Measurements from ENCODE around the gene TBATA. TPM values are rescaled to one million over a fixed set of nuclear protein-coding genes. Genes with fewer than 3 reads are reported as not detected.

Gene TBATA
- polyA plus RNA-seq, 1 experiment: not detected

DNA sequence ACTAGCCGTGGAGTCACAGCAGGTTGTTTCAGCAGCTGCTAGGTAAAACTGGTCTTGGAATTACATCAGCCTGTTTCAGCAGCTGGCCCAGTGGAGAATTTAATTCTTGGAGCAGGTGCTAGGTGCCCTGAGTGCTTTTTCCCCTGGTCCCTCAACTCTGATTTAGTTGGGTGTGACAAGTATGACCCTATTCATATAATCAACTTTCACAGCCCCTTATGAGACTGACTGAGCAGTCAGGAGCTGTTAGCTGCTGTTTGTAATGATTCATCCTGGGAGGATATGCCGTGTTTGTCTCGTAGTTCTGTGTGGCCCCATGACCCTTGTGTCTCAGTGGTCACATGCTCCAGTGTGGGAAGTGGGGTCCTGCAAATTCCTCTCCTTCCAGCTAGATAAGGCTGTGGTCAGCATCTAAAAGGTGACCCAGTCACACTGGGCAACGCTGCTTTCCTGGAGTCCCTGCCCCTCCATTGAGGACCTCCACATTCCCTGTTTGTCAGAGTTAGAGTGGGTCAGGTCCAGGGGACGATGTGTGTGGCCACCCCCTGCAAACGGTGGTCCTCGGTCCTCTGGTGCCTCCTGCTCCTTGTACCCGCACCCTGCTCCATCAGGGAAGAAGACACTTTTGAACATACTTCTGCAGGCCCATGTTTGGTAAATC is 28.3 kb downstream of the TBATA start:
- Histone ChIP-seq H3K36me3 (ENCODE audit: control insufficient read depth, insufficient read depth, low read length) (no peaks in the 10 kb centered on the region), H3K4me3 (ENCODE audit: low read depth, low read length) (no peak overlapping the region), H3K27me3 (ENCODE audit: control insufficient read depth, insufficient read depth, low read length) (no peaks in the 10 kb centered on the region)
- no peak for DNase-seq (ENCODE audit: low read depth)
- ChIA-PET CTCF (interaction anchor here (1.0 to 12.5 kb wide), 7 partner anchors 12 to 216 kb away, joined by 3 to 171 read pairs (median 8); no protein-coding TSS in a partner anchor), POLR2A (no interaction called here)
- TF ChIP-seq, protein P1, sequence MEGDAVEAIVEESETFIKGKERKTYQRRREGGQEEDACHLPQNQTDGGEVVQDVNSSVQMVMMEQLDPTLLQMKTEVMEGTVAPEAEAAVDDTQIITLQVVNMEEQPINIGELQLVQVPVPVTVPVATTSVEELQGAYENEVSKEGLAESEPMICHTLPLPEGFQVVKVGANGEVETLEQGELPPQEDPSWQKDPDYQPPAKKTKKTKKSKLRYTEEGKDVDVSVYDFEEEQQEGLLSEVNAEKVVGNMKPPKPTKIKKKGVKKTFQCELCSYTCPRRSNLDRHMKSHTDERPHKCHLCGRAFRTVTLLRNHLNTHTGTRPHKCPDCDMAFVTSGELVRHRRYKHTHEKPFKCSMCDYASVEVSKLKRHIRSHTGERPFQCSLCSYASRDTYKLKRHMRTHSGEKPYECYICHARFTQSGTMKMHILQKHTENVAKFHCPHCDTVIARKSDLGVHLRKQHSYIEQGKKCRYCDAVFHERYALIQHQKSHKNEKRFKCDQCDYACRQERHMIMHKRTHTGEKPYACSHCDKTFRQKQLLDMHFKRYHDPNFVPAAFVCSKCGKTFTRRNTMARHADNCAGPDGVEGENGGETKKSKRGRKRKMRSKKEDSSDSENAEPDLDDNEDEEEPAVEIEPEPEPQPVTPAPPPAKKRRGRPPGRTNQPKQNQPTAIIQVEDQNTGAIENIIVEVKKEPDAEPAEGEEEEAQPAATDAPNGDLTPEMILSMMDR (IDR thresholded peaks at IDR 0.05; ENCODE audit: insufficient read depth, low read depth, low read length): no peak

DNA sequence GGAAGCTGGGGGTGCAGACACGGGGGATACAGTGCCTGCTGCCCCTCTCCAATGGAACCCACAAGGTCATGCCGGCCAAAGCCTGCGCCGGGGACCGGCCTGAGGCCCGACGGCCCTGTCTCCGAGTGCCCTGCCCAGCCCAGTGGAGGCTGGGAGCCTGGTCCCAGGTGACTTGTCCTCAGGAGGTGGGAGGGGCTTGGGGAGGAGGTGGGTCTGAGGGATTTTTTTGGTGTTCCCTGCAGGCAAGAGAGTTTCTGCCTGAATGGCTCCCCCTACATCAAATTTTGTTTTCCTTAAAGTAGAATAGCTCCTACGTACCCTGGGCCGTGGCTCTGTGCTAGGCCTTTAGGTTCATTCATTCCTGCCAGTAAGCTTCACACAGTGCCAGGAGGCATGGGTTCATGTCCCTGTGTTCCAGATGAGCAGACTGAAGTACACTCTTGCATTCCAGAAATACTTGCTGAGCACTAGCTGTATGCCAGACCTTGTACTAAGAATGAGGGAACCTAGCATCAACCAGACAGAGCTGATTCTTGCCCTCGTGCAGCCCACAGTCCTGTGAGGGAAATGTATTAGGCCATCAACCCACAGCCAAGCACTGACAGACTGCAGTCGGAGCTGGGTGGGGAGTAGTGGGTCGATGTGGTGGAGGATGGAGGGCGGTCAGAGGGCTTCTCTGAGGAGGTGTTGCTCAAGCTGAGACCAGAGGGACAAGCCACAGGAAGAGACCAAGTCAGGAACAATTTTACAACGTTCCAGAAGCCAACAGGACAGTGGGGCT is 31.1 kb downstream of the TBATA start:
- Histone ChIP-seq H3K36me3 (ENCODE audit: control insufficient read depth, insufficient read depth, low read length) (no peaks in the 10 kb centered on the region), H3K27me3 (ENCODE audit: control insufficient read depth, insufficient read depth, low read length) (no peaks in the 10 kb centered on the region), H3K4me3 (ENCODE audit: low read depth, low read length) (no peak overlapping the region)
- no peak for DNase-seq (ENCODE audit: low read depth)
- TF ChIP-seq, protein P1 (IDR thresholded peaks at IDR 0.05; ENCODE audit: insufficient read depth, low read depth, low read length): no peak
- ChIA-PET POLR2A (interaction anchor here (0.7 to 1.3 kb wide), 2 partner anchors 39 to 202 kb away, joined by 3 to 4 read pairs; no protein-coding TSS in a partner anchor), CTCF (interaction anchor here (0.6 to 12.5 kb wide), 10 partner anchors 10 to 293 kb away, joined by 3 to 171 read pairs (median 4); no protein-coding TSS in a partner anchor)

DNA sequence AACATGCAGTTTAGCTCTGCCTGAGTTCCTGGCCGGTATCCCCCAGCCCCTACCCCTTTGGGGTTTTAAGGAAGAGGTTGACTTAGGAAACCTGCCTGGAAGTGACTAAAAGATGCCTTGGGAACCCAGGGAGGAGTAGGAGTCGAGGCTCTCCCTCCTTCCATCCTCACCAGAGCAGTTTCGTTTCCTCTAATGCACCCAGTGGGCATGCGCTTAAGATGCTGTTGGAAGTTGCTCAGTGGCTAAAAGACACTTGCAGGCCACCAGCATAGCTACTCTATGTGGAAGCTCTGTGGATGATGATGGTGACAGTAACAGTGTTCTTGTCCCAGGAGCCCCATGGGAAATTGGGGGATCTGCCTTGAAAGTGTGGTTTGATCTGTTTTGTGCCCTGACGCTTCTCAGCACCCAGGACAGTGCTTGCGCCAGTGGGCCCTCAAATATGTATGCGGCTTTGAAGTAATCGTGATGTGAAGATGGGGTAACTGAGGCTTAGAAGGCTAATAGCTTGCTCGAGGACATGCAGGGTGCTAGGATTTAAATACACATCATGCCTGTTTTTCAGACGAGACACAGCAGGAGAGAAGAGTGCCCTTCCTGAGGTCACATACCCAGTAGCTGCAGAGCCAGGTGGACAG is 32.0 kb downstream of the TBATA start:
- no peak overlapping the region for H3K4me3 ChIP-seq (ENCODE audit: low read depth, low read length)
- H3K27me3 ChIP-seq (ENCODE audit: control insufficient read depth, insufficient read depth, low read length): no peaks in the 10 kb centered on the region
- no peaks in the 10 kb centered on the region for H3K36me3 ChIP-seq (ENCODE audit: control insufficient read depth, insufficient read depth, low read length)
- TF ChIP-seq, protein P1 (IDR thresholded peaks at IDR 0.05; ENCODE audit: insufficient read depth, low read depth, low read length): no peak
- ChIA-PET POLR2A (no interaction called here), CTCF (interaction anchor here (0.6 to 12.5 kb wide), 8 partner anchors 9 to 292 kb away, joined by 3 to 171 read pairs (median 4); no protein-coding TSS in a partner anchor)
- DNase-seq (ENCODE audit: low read depth): no peak

DNA sequence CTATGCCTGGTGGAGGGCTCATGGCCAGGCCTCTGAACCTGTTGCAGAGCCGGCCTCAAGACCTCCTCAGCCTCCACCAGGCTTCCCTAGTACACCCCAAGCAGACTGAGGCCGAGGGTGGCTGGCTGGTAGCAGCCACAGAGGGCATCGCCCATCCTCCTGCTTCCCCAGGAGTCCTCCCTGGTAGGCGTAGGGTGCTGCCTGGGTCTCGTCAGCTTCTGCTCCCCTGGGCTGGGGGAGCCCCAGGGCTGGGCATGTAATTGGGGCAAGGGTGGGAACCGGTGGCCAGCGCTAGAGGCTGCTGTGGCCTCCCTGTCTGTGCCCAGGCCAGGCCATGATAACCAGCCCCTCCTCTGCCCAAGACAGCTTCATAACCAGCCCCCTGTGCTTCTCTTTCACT is 32.6 kb downstream of the TBATA start:
- POLR2A ChIA-PET: no interaction called here
- TF ChIP-seq, protein P1 (IDR thresholded peaks at IDR 0.05; ENCODE audit: insufficient read depth, low read depth, low read length): no peak
- Histone ChIP-seq H3K4me3 (ENCODE audit: low read depth, low read length) (no peak overlapping the region), H3K36me3 (ENCODE audit: control insufficient read depth, insufficient read depth, low read length) (no peaks in the 10 kb centered on the region), H3K27me3 (ENCODE audit: control insufficient read depth, insufficient read depth, low read length) (no peaks in the 10 kb centered on the region)
- DNase-seq (ENCODE audit: low read depth): no peak
- CTCF ChIA-PET: interaction anchor here (1.3 to 12.5 kb wide), 2 partner anchors 11 to 201 kb away, joined by 3 to 171 read pairs; no protein-coding TSS in a partner anchor

DNA sequence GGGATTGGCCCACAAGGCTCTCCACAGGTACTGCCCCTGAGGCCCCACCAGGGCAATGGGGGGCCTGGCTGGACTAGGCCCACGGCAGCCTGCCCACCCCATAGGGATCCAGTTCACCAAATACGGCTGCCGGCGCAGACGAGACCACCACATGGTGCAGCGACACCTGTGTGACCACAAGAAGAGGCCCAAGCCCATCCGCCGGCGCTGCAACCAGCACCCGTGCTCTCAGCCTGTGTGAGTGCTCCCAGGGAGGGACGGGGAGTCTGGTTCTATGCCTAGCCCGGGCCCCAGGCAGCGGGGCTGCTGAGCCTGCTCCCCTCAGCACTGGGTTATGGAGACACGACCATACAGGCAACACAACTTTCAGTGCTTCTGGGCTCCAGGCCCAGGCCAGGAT is 33.2 kb downstream of the TBATA start:
- ChIA-PET CTCF (no interaction called here), POLR2A (no interaction called here)
- no peak overlapping the region for H3K4me3 ChIP-seq (ENCODE audit: low read depth, low read length)
- DNase-seq (ENCODE audit: low read depth): no peak
- H3K36me3 ChIP-seq (ENCODE audit: control insufficient read depth, insufficient read depth, low read length): no peaks in the 10 kb centered on the region
- no peaks in the 10 kb centered on the region for H3K27me3 ChIP-seq (ENCODE audit: control insufficient read depth, insufficient read depth, low read length)
- TF ChIP-seq, protein P1 (IDR thresholded peaks at IDR 0.05; ENCODE audit: insufficient read depth, low read depth, low read length): no peak

Measured in BJ (cell line).